Measurements from ENCODE around the gene AGAP1. TPM values are rescaled to one million over a fixed set of nuclear protein-coding genes. Genes with fewer than 3 reads are reported as not detected.
A peak's percentile ranks its signal among the peaks of the same experiment; 100 is the strongest.

The AGAP1 gene
- total RNA-seq, 4 donors from 2014 or later: 7.2 to 19.6 (median 15.2) TPM

DNA sequence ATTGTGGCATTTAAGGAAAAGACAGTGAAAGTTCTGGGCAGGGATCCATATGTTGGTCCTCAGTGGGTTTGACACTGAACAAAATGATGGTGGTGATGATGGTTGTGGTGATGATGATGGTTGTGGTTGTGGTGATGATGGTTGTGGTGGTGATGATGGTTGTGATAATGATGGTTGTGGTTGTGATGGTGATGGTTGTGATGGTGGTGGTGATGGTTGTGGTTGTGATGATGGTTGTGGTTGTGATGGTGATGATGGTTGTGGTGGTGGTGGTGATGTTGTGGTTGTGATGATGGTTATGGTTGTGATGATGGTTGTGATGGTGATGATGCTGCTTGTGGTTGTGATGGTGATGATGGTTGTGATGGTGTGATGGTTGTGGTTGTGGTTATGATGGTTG lies 308.7 kb downstream of the AGAP1 start:
- Histone ChIP-seq H3K27ac (no peak overlapping the region), H3K4me3 (no peak overlapping the region), H3K27me3 (no peaks in the 10 kb centered on the region), H3K36me3 (peaks cover 0 to 69% (median 0%) of the 10 kb centered on the region in 3 donors), H3K9me3 (no peaks in the 10 kb centered on the region), H3K4me1 (no peaks in the 10 kb centered on the region)
- TF ChIP-seq POLR2A (IDR thresholded peaks at IDR 0.05): no peak
- TF ChIP-seq, protein P1, sequence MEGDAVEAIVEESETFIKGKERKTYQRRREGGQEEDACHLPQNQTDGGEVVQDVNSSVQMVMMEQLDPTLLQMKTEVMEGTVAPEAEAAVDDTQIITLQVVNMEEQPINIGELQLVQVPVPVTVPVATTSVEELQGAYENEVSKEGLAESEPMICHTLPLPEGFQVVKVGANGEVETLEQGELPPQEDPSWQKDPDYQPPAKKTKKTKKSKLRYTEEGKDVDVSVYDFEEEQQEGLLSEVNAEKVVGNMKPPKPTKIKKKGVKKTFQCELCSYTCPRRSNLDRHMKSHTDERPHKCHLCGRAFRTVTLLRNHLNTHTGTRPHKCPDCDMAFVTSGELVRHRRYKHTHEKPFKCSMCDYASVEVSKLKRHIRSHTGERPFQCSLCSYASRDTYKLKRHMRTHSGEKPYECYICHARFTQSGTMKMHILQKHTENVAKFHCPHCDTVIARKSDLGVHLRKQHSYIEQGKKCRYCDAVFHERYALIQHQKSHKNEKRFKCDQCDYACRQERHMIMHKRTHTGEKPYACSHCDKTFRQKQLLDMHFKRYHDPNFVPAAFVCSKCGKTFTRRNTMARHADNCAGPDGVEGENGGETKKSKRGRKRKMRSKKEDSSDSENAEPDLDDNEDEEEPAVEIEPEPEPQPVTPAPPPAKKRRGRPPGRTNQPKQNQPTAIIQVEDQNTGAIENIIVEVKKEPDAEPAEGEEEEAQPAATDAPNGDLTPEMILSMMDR (IDR thresholded peaks at IDR 0.05): no peak
- DNase-seq: no peak
- intact Hi-C loops (cut with DNase I): no loop called here

DNA sequence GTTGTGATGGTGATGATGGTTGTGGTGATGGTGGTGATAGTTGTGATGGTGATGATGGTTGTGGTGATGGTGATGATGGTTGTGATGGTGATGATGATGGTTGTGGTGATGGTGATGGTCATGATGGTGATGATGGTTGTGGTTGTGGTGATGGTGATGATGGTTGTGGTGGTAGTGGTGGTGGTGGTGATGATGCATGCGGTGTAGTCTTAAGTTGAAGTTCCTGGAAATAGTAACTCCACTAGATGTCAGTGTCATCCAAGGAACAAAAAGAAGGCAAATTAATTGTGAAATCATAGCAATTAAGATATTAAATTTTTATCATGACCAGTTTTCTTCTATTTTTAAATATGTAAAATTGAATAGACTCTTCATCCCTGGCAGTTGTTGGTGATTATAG lies 309.2 kb downstream of the AGAP1 start:
- 93 to 95% methylated on average over 1 of the region's 1 CpG for WGBS, 2 donors
- no peak for TF ChIP-seq POLR2A (IDR thresholded peaks at IDR 0.05)
- TF ChIP-seq, protein P1 (IDR thresholded peaks at IDR 0.05): peak in 1 of 6 experiments; percentile 7
- DNase-seq: no peak
- Histone ChIP-seq H3K9me3 (no peaks in the 10 kb centered on the region), H3K4me1 (no peaks in the 10 kb centered on the region), H3K36me3 (peaks cover 0 to 69% (median 0%) of the 10 kb centered on the region in 3 donors), H3K27ac (no peak overlapping the region), H3K27me3 (no peaks in the 10 kb centered on the region), H3K4me3 (no peak overlapping the region)
- intact Hi-C loops (cut with DNase I): no loop called here

DNA sequence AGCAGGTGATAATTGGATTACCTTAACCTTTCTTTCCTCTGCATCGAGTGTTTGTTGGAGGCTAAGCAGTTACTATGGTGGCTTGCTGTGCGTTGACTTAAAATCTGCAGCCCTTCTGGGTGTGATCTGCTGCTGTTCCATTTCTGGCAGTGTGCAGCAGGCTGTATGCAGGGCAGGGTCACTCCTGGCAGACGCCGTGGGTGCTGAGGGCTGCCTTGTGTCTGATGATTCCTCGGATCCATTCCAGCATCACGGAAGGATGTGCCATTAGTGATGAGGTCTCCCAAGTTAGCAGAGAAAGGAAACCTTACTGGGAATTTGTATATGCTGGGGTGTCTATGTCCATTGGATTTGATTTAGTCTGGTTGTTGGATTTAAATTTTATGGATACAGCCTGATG lies 310.8 kb downstream of the AGAP1 start:
- H3K36me3 ChIP-seq: peaks cover 0 to 69% (median 0%) of the 10 kb centered on the region in 3 donors
- TF ChIP-seq, protein P1 (IDR thresholded peaks at IDR 0.05): no peak
- no peak for TF ChIP-seq POLR2A (IDR thresholded peaks at IDR 0.05)
- H3K27ac ChIP-seq: no peak overlapping the region
- no peak overlapping the region for H3K4me3 ChIP-seq
- H3K9me3 ChIP-seq: no peaks in the 10 kb centered on the region
- DNase-seq: no peak
- H3K4me1 ChIP-seq: no peaks in the 10 kb centered on the region
- WGBS, 2 donors: 84 to 93% methylated on average over 3 to 4 of the region's 6 CpGs
- H3K27me3 ChIP-seq: no peaks in the 10 kb centered on the region
- intact Hi-C loops (cut with DNase I): no loop called here

DNA sequence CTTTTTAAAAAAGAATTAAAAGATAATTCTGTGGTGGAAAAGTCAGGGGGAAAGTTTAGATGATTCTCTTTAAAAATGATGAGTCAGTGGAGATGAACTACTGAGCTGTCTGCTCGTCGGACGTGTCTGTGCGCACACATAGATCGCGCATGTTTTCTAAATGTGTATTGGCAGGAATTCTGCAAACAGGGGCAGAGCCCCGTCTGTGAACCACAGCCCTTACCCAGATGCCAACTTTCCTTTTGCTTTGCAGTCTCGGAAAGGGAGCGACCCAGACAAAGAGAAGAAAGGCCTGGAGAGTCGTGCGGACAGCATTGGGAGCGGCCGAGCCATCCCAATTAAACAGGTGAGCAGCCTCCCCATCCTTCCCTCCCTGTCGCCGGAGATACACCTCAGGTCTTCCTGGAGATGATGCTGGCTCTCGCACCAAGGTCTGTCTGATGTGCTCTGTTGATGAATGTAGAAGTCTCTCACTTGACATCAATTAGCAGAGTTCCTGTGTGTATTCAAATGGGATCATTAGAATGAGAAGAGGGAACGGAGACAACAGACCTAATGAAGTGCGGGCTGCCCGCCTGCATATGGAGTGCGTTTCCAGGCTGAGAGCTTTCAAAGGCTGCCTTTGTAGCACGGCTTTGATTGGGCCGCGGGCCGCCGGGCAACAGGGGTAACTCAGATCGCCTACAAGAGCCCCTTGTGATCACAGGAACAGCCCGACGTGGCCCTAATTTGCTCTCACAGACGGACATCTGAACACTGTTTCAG lies 313.3 kb downstream of the AGAP1 start:
- TF ChIP-seq POLR2A (IDR thresholded peaks at IDR 0.05): no peak
- TF ChIP-seq, protein P1 (IDR thresholded peaks at IDR 0.05): no peak
- no peaks in the 10 kb centered on the region for H3K27me3 ChIP-seq
- DNase-seq: no peak
- H3K4me3 ChIP-seq: no peak overlapping the region
- intact Hi-C loops (cut with DNase I): no loop called here
- H3K36me3 ChIP-seq: peaks cover 0 to 67% (median 7%) of the 10 kb centered on the region in 3 donors
- no peaks in the 10 kb centered on the region for H3K4me1 ChIP-seq
- no peak overlapping the region for H3K27ac ChIP-seq
- no peaks in the 10 kb centered on the region for H3K9me3 ChIP-seq
- 83 to 86% methylated on average over 28 to 29 of the region's 29 CpGs for WGBS, 2 donors

DNA sequence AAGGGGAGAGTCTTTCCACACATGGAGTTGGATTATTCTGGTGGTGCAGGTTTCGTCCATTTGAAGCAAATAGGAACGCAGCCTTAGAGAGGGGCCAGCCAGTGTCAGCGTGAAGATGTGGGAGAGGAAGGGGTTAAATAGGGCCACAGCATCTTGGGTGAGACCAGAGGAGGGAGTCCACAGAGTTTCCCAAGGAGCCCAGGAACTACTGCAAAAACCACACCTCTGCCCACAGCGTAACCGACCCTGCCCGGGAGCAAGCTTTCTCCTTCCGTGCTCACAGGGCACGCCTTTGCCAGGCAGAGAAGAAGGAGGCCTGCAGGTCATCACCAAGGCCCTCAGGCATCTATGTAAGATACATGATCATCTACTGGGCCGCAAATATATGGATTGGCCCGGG lies 314.5 kb downstream of the AGAP1 start:
- Histone ChIP-seq H3K4me3 (no peak overlapping the region), H3K27ac (no peak overlapping the region), H3K27me3 (no peaks in the 10 kb centered on the region), H3K4me1 (no peaks in the 10 kb centered on the region), H3K9me3 (no peaks in the 10 kb centered on the region), H3K36me3 (peaks cover 0 to 74% (median 8%) of the 10 kb centered on the region in 3 donors)
- no peak for DNase-seq
- no peak for TF ChIP-seq POLR2A (IDR thresholded peaks at IDR 0.05)
- TF ChIP-seq, protein P1 (IDR thresholded peaks at IDR 0.05): no peak
- intact Hi-C loops (cut with DNase I): no loop called here
- WGBS, 2 donors: 88 to 94% methylated on average over 8 to 9 of the region's 10 CpGs
